ENCODE data around the gene ADAR.

ADAR gene

DNA sequence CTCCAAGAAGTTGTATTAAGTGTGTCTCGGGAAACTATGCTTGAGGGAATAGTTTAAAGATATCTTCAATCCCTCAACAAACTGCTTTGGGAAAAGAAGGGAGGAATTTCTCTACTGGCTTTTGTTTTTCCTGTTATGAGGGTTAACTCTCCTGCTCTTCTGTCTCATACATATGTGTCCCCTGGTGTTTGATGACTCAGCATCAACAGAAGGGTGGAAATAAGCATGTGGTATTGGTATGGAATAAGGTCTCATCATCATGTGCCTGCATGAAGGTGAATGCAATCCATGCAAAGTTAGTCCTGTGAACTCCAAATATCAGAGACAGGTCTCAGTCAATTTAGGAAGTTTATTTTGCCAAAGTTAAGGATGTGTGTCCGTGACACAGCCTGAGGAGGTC, 27.2 kb upstream of the ADAR start:
- TF ChIP-seq, protein P1, sequence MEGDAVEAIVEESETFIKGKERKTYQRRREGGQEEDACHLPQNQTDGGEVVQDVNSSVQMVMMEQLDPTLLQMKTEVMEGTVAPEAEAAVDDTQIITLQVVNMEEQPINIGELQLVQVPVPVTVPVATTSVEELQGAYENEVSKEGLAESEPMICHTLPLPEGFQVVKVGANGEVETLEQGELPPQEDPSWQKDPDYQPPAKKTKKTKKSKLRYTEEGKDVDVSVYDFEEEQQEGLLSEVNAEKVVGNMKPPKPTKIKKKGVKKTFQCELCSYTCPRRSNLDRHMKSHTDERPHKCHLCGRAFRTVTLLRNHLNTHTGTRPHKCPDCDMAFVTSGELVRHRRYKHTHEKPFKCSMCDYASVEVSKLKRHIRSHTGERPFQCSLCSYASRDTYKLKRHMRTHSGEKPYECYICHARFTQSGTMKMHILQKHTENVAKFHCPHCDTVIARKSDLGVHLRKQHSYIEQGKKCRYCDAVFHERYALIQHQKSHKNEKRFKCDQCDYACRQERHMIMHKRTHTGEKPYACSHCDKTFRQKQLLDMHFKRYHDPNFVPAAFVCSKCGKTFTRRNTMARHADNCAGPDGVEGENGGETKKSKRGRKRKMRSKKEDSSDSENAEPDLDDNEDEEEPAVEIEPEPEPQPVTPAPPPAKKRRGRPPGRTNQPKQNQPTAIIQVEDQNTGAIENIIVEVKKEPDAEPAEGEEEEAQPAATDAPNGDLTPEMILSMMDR (IDR thresholded peaks at IDR 0.05), result no peak

DNA sequence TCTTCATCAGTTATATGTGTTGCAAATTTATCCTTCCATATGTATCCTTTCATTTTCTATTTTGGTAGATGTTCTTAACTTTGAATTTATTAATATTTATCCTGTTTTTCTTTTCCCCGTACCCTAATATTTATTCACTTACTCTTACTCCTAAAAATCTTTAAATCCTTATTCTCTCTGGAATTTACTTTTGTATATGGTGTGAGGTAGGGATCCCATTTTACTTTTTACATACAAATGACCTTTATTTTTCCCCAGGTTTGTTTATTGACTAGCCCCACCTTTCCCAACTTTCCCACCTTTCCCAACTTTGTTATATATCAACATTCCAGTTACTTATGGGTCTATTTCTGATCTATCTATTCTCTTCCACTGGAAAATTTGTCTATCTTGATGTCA, 21.7 kb upstream of the ADAR start:
- TF ChIP-seq, protein P1 (IDR thresholded peaks at IDR 0.05), result no peak
- Histone ChIP-seq H3K4me3 (no peak overlapping the region), H3K27ac (no peak overlapping the region)
- DNase-seq (ENCODE audit: low spot score), result no peak

More for the DNA sequence above, 27.2 kb upstream of the ADAR start:
- DNase-seq (ENCODE audit: low spot score), result no peak
- Histone ChIP-seq H3K27ac (no peak overlapping the region), H3K4me3 (no peak overlapping the region)

DNA sequence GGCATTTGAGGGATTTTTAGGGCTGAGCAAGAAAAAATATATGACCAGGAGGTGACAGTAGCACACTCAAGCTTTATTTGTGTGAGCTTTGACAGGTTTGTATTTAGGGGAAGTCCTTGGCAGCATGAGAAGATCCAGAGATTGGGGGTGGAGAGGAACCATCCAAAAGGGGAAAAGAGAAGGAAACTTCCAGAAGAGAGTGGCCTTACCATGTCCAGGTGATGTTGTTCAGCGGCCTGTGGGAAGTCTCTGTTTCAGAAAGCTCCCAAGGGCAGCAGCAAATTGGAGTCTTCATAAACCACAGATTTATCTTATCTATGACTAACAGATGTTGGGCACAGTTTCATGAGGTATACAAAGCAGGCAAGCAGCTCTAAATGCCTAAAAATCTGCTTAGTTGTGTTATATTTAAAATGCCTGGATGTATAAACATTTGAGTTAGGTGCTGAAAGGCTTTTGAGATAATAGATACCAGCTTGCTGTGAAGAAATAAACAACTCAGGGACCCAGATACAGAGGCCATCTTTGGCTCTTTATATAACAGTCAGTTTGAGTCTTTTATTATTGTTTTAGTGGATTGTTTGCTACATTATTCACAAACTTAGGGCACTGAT, 21.2 kb upstream of the ADAR start:
- no peak for DNase-seq (ENCODE audit: low spot score)
- no peak overlapping the region for H3K27ac ChIP-seq
- TF ChIP-seq, protein P1 (IDR thresholded peaks at IDR 0.05), result no peak

DNA sequence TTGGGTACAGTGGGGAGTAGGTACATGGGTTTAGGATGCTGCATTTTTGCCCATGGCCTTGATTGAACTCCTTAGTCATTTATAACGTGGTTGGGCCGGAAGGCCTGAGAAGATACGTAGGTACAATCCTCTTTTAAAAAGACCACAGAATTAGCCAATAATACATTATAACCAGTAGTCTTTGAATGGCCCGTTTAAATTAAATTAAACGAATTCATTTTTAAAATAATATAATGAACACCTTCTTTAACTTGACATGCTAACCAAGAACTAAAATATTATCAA, 20.1 kb upstream of the ADAR start:
- TF ChIP-seq, protein P1 (IDR thresholded peaks at IDR 0.05), result no peak

More for the DNA sequence above, 21.2 kb upstream of the ADAR start:
- H3K4me3 ChIP-seq, result no peak overlapping the region

DNA sequence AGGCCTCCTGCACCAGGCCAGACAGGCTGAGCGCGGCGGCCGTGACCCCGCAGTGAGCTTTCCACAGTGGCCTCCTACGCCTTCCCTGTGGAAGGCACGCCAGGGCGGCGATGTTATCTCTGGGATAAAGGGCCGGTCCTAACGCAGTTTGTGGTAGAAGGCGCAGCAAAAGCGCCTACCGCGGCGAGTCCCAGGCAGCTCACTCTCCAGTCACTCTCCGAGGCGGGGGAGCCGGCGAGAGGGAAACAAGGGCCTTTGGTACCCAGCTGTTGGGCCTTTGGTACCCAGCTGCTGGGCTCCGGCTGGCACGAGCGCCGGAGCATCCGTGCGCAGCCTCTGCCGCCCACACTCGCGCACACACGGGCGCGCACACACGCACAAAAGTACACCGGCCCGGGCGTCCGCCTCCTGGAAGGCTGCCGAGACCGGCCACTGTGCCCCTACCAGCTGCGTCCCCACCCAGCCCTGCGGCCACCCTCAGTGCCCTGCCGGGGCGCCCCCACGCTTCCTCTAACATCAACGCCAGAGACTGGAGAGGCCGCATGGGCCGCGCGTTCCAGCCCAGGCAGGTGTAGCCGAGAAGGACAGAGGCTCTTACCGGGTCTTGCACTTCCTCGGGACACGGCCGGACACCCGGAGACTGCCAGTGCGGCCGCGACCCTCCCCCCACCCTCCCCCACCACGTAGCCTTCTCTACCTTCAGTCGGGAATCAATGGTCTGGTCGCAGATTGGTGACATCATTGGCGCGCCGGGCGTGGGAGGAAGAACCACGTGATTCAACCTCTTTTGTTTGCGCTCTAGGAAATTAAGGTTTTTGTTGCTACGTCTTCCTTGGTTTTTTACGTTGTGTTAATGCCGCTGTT, 19.5 kb upstream of the ADAR start:
- TF ChIP-seq, protein P1 (IDR thresholded peaks at IDR 0.05), result no peak

More for the DNA sequence above, 20.1 kb upstream of the ADAR start:
- Histone ChIP-seq H3K27ac (peak overlapping the region; percentile 88 to 96), H3K4me3 (peak overlapping the region; percentile 99)
- no peak for DNase-seq (ENCODE audit: low spot score)

DNA sequence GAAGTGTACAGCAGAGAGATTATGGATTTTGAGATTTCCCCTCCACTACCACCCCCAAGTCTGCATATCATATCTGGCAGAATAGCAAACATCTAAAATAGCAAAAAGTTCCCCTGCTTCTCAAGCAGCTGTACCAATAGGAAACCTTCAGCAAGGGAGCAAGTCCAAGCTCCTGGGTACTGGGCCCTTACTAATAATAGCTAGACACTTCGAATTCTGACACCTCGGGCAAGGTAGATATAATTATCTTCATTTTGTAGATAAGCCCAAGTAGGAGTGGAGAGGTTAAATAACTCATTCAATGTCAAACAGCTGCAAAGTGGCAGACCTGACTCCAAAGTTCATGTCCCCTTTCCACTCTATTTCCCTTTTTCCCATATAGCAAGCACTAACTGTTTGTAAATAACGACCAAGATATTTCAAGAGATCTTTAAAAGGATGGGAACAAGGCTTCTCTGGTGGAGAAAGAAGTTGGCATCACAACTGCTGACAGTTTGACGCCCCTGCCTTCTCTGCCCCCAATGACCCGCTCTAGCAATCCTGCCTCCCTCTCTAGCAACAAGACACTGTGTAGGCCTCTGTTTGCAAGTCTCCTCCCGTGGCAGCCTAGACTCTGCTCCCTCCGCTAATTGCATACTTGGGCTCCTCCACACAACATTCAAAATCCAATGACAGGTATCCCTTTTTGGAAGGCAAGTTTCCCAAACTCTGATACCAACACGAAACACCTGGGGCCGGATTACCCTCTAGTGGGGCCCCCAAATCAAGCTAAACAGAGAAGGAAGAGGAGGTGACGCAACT, 18.7 kb upstream of the ADAR start:
- Histone ChIP-seq H3K4me3 (peak overlapping the region; percentile 99), H3K27ac (peak overlapping the region; percentile 88 to 96)
- TF ChIP-seq, protein P1 (IDR thresholded peaks at IDR 0.05), result no peak
- no peak for DNase-seq (ENCODE audit: low spot score)

More for the DNA sequence above, 19.5 kb upstream of the ADAR start:
- peak; percentile 83 for DNase-seq (ENCODE audit: low spot score)
- H3K27ac ChIP-seq, result peak overlapping the region; percentile 88 to 96
- H3K4me3 ChIP-seq, result peak overlapping the region; percentile 99
